Esophagus muscularis mucosa (tissue), 3 donors: Measurements from ENCODE around the gene CCNA2.

ENCODE experiments used
- POLR2A ChIP-seq: fragments of 450-650 bp; IDR thresholded peaks from one replicate; pipeline ENCODE4 v1.6.1; 2017; ENCODE audit warnings: antibody characterized with exemption, moderate library complexity, mild to moderate bottlenecking, low read depth
- POLR2AphosphoS5 ChIP-seq, 2 donors: sonication (generic); formaldehyde crosslinking; IDR thresholded peaks; one replicate each; pipeline ENCODE4 v1.6.1; 2017; ENCODE audit warnings: antibody characterized with exemption in 2 of 2
- TF ChIP-seq, protein P1 (sequence below), 3 experiments: fragments of 200-600 bp in 2 of 3; fragments of 450-650 bp in 1 of 3; sonication (generic) in 2 of 3; IDR thresholded peaks; one replicate each; pipeline ENCODE4 v1.5.1; 2017 to 2019; ENCODE audit warnings: antibody characterized with exemption in 3 of 3, mild to moderate bottlenecking in 2 of 3, moderate library complexity in 1 of 3

- TF ChIP-seq, protein P1, sequence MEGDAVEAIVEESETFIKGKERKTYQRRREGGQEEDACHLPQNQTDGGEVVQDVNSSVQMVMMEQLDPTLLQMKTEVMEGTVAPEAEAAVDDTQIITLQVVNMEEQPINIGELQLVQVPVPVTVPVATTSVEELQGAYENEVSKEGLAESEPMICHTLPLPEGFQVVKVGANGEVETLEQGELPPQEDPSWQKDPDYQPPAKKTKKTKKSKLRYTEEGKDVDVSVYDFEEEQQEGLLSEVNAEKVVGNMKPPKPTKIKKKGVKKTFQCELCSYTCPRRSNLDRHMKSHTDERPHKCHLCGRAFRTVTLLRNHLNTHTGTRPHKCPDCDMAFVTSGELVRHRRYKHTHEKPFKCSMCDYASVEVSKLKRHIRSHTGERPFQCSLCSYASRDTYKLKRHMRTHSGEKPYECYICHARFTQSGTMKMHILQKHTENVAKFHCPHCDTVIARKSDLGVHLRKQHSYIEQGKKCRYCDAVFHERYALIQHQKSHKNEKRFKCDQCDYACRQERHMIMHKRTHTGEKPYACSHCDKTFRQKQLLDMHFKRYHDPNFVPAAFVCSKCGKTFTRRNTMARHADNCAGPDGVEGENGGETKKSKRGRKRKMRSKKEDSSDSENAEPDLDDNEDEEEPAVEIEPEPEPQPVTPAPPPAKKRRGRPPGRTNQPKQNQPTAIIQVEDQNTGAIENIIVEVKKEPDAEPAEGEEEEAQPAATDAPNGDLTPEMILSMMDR (IDR thresholded peaks at IDR 0.05) = no peak
- no peak for TF ChIP-seq POLR2A
- TF ChIP-seq POLR2AphosphoS5 (IDR thresholded peaks at IDR 0.05) = no peak
Observed at GRCh38 chr4:121817006-121817405, 6.7 kb downstream of the CCNA2 start.
